Measurements from ENCODE around the gene USP34. TPM values are rescaled to one million over a fixed set of nuclear protein-coding genes. Genes with fewer than 3 reads are reported as not detected.

Gene USP34

DNA sequence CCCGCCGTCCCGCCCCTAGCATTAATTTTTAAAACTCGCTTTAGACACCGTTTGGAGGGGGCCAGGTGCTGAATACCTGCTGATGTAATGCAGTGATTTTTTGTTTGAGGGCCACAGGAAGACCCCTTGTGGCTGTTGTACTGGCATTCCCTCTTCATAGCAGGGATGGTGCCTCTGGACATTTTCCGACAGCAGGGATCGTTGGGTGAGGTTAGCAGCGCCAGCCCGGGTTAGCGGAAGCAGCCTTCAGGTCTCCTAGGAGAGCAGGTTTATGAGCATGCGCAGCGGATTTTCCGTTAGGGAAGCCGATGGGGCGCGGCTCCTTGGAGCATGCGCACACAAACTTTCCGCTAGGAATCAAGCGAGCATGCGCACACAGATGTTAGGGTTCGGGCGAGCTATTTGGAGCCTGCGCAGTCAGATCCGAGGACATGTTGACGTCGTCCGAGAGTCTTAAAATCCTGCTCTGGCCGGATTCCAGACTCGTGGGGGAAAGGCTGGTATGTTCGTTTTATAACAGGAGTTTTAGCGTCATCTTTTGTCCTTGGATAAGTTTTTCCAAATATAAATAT, 326.1 kb downstream of the USP34 start:
- Histone ChIP-seq H3K4me2 (ENCODE audit: low read length) (peak overlapping the region; percentile 80), H3K79me2 (ENCODE audit: control insufficient read depth, insufficient read depth, low read length) (no peaks in the 10 kb centered on the region), H2AK5ac (ENCODE audit: low read length) (no peak overlapping the region), H2BK5ac (ENCODE audit: low read length) (peak overlapping the region; percentile 92), H2BK15ac (replicated peaks; ENCODE audit: low read depth) (no peak overlapping the region), H3K18ac (ENCODE audit: low read length) (peak overlapping the region; percentile 90), H3K79me1 (ENCODE audit: low read length) (no peaks in the 10 kb centered on the region), H4K8ac (ENCODE audit: low read depth, low read length) (peak overlapping the region; percentile 99), H3K56ac (ENCODE audit: low read length) (peak overlapping the region; percentile 93), H3K36me3 (ENCODE audit: control insufficient read depth, insufficient read depth, low read length) (no peaks in the 10 kb centered on the region), H4K5ac (ENCODE audit: low read length) (no peak overlapping the region), H3K4me1 (ENCODE audit: control insufficient read depth, low read depth, low read length) (no peaks in the 10 kb centered on the region), H3K27ac (ENCODE audit: low read depth, low read length) (peak overlapping the region; percentile 25), H3K9ac (ENCODE audit: low read length) (peak overlapping the region; percentile 92), H3K4me3 (ENCODE audit: low read length) (peak overlapping the region; percentile 75), H3K27me3 (ENCODE audit: insufficient read depth, low read length, poor library complexity) (no peaks in the 10 kb centered on the region), H3K4ac (ENCODE audit: low read depth, low read length) (peak overlapping the region; percentile 2), H2BK120ac (ENCODE audit: low read depth, low read length) (no peak overlapping the region), H3K23ac (ENCODE audit: low read length) (no peak overlapping the region)
- WGBS (ENCODE audit: extremely low coverage, insufficient coverage, low lambda C conversion rate): no CpG with 5 or more reads among the region's 31 CpGs
- peak; percentile 99 for DNase-seq

GRCh38 chr2:61141151-61141550, 329.7 kb downstream of the USP34 start:
- Histone ChIP-seq H3K27me3 (ENCODE audit: insufficient read depth, low read length, poor library complexity) (no peaks in the 10 kb centered on the region), H3K4me1 (ENCODE audit: control insufficient read depth, low read depth, low read length) (no peaks in the 10 kb centered on the region), H3K56ac (ENCODE audit: low read length) (no peak overlapping the region), H3K4me3 (ENCODE audit: low read length) (no peak overlapping the region), H3K9ac (ENCODE audit: low read length) (no peak overlapping the region), H3K27ac (ENCODE audit: low read depth, low read length) (no peak overlapping the region), H3K18ac (ENCODE audit: low read length) (no peak overlapping the region), H3K23ac (ENCODE audit: low read length) (no peak overlapping the region), H2BK5ac (ENCODE audit: low read length) (no peak overlapping the region), H2AK5ac (ENCODE audit: low read length) (no peak overlapping the region), H2BK15ac (replicated peaks; ENCODE audit: low read depth) (no peak overlapping the region), H3K79me1 (ENCODE audit: low read length) (no peaks in the 10 kb centered on the region), H3K4ac (ENCODE audit: low read depth, low read length) (no peak overlapping the region), H4K8ac (ENCODE audit: low read depth, low read length) (no peak overlapping the region), H3K4me2 (ENCODE audit: low read length) (no peak overlapping the region), H3K36me3 (ENCODE audit: control insufficient read depth, insufficient read depth, low read length) (no peaks in the 10 kb centered on the region), H4K5ac (ENCODE audit: low read length) (no peak overlapping the region), H2BK120ac (ENCODE audit: low read depth, low read length) (no peak overlapping the region), H3K79me2 (ENCODE audit: control insufficient read depth, insufficient read depth, low read length) (no peaks in the 10 kb centered on the region)
- no CpG with 5 or more reads among the region's 1 CpG for whole genome bisulfite sequencing (ENCODE audit: extremely low coverage, insufficient coverage, low lambda C conversion rate)
- no peak for DNase-seq

GRCh38 chr2:61138859-61139258, 332.0 kb downstream of the USP34 start:
- H3K36me3 ChIP-seq (ENCODE audit: control insufficient read depth, insufficient read depth, low read length): no peaks in the 10 kb centered on the region

More at GRCh38 chr2:61138859-61139258, 332.0 kb downstream of the USP34 start:
- no peak overlapping the region for H3K56ac ChIP-seq (ENCODE audit: low read length)
- no peak overlapping the region for H2BK15ac ChIP-seq (replicated peaks; ENCODE audit: low read depth)
- no peak overlapping the region for H3K27ac ChIP-seq (ENCODE audit: low read depth, low read length)
- no peak overlapping the region for H3K4me2 ChIP-seq (ENCODE audit: low read length)
- H3K18ac ChIP-seq (ENCODE audit: low read length): no peak overlapping the region
- H3K27me3 ChIP-seq (ENCODE audit: insufficient read depth, low read length, poor library complexity): no peaks in the 10 kb centered on the region
- no peak overlapping the region for H3K4me3 ChIP-seq (ENCODE audit: low read length)
- H3K9ac ChIP-seq (ENCODE audit: low read length): no peak overlapping the region
- no peaks in the 10 kb centered on the region for H3K79me2 ChIP-seq (ENCODE audit: control insufficient read depth, insufficient read depth, low read length)
- H4K8ac ChIP-seq (ENCODE audit: low read depth, low read length): no peak overlapping the region
- no peak overlapping the region for H2BK5ac ChIP-seq (ENCODE audit: low read length)
- no peak for DNase-seq
- no peak overlapping the region for H2AK5ac ChIP-seq (ENCODE audit: low read length)
- no CpG with 5 or more reads among the region's 4 CpGs for WGBS (ENCODE audit: extremely low coverage, insufficient coverage, low lambda C conversion rate)
- no peak overlapping the region for H3K4ac ChIP-seq (ENCODE audit: low read depth, low read length)
- no peaks in the 10 kb centered on the region for H3K4me1 ChIP-seq (ENCODE audit: control insufficient read depth, low read depth, low read length)
- H3K23ac ChIP-seq (ENCODE audit: low read length): no peak overlapping the region
- no peak overlapping the region for H2BK120ac ChIP-seq (ENCODE audit: low read depth, low read length)
- no peak overlapping the region for H4K5ac ChIP-seq (ENCODE audit: low read length)
- no peaks in the 10 kb centered on the region for H3K79me1 ChIP-seq (ENCODE audit: low read length)

Small RNA genes lying within 50 kb of the gene (small RNA-seq; reads per million reads assigned to genes)
- gene SNORA70B (ENCODE audit: insufficient read depth): not detected

Data from mesendoderm (in vitro differentiated cells).